H1 (cell line): ENCODE data around the gene FBXO28. TPM values are rescaled to one million over a fixed set of nuclear protein-coding genes. Genes with fewer than 3 reads are reported as not detected.

ENCODE experiments used
- CTCF ChIA-PET: fragments of 300-600 bp; sonication (Branson Sonifier 250); formaldehyde crosslinking; loops from one replicate; lab custom pipeline; 2021; ENCODE audit not compliant: partially characterized antibody; lab: Charles Lee
- POLR2A ChIA-PET: fragments of 300-600 bp; sonication (Branson Sonifier 250); formaldehyde crosslinking; loops from one replicate; lab custom pipeline; 2021; ENCODE audit warnings: inconsistent platforms; ENCODE audit not compliant: partially characterized antibody; lab: Charles Lee
- DNase-seq, 2 experiments: peaks; one replicate each; pipeline versions ENCODE4 v3.0.0 to v3.0.0-alpha.2; 2010 to 2022; ENCODE audit warnings: low spot score in 2 of 2, low read depth in 1 of 2, mixed read lengths in 1 of 2
- FAIRE-seq: peaks from 2 replicates; lab custom pipeline; 2011; peaks lifted over from hg19 to GRCh38; lab: Jason Lieb, UNC
- H2AFZ ChIP-seq: 2 replicates; pipeline ENCODE4 v1.8.1; 2012; ENCODE audit warnings: low read length, inconsistent platforms
- H2AK5ac ChIP-seq: 2 replicates; pipeline ENCODE4 v1.6.1; 2013; ENCODE audit warnings: low read depth, low read length
- H2BK120ac ChIP-seq: replicated peaks from 2 replicates; pipeline ENCODE3; 2013; ENCODE audit warnings: low read depth, low read length, inconsistent platforms
- H2BK12ac ChIP-seq: 2 replicates; pipeline ENCODE4 v1.6.1; 2013; ENCODE audit warnings: low read depth, low read length
- H2BK15ac ChIP-seq: 2 replicates; pipeline ENCODE4 v1.6.1; 2013; ENCODE audit warnings: low read length
- H2BK20ac ChIP-seq: 2 replicates; pipeline ENCODE4 v1.6.1; 2013; ENCODE audit warnings: low read length
- H2BK5ac ChIP-seq: 2 replicates; pipeline ENCODE4 v1.6.1; 2013; ENCODE audit warnings: low read depth, low read length
- H3K14ac ChIP-seq: 2 replicates; pipeline ENCODE4 v1.6.1; 2013; ENCODE audit warnings: inconsistent platforms; ENCODE audit not compliant: insufficient read length
- H3K18ac ChIP-seq: 2 replicates; pipeline ENCODE4 v1.6.1; 2013; ENCODE audit warnings: low read length; ENCODE audit errors: extremely low read depth
- H3K23ac ChIP-seq: 2 replicates; pipeline ENCODE4 v1.6.1; 2013; ENCODE audit warnings: inconsistent platforms; ENCODE audit not compliant: insufficient read length
- H3K23me2 ChIP-seq: 2 replicates; pipeline ENCODE4 v1.6.1; 2013; ENCODE audit warnings: low read depth, low read length
- H3K27ac ChIP-seq: 2 replicates; pipeline ENCODE4 v1.6.1; 2011; ENCODE audit warnings: low read depth, low read length, inconsistent platforms
- H3K27me3 ChIP-seq, 4 experiments: replicated peaks in 1 of 4; 1 replicate in 1 of 4; 2 replicates in 3 of 4; pipeline versions ENCODE4 v1.6.1 to v1.8.1; 2011 to 2013; ENCODE audit warnings: low read length in 3 of 4, mild to moderate bottlenecking in 3 of 4, inconsistent platforms in 2 of 4, mixed read lengths in 2 of 4, moderate library complexity in 1 of 4; ENCODE audit not compliant: control insufficient read depth in 3 of 4, insufficient read depth in 3 of 4; ENCODE audit errors: extremely low read depth in 1 of 4
- H3K36me3 ChIP-seq, 4 experiments: 2 replicates each; pipeline versions ENCODE4 v1.6.1 to v1.8.1; 2011 to 2013; ENCODE audit warnings: mild to moderate bottlenecking in 4 of 4, low read length in 3 of 4, moderate library complexity in 2 of 4, control low read depth in 1 of 4, inconsistent platforms in 1 of 4; ENCODE audit not compliant: insufficient read depth in 4 of 4, control insufficient read depth in 2 of 4
- H3K4ac ChIP-seq: replicated peaks from 2 replicates; pipeline ENCODE3; 2013; ENCODE audit warnings: low read length, low read depth, mixed read lengths, inconsistent platforms; ENCODE audit not compliant: insufficient read length
- H3K4me1 ChIP-seq, 4 experiments: replicated peaks in 1 of 4; 1 replicate in 1 of 4; 2 replicates in 3 of 4; pipeline versions ENCODE4 v1.6.1 to v1.8.1; 2011 to 2013; ENCODE audit warnings: low read length in 3 of 4, inconsistent platforms in 2 of 4, mixed read lengths in 1 of 4; ENCODE audit not compliant: insufficient read depth in 4 of 4, control insufficient read depth in 3 of 4
- H3K4me2 ChIP-seq, 2 experiments: 2 replicates each; pipeline versions ENCODE4 v1.6.1 to v1.8.1; 2011 to 2013; ENCODE audit warnings: low read depth in 2 of 2, low read length in 2 of 2, control low read depth in 1 of 2, inconsistent platforms in 1 of 2, mild to moderate bottlenecking in 1 of 2; ENCODE audit not compliant: insufficient read depth in 1 of 2
- H3K4me3 ChIP-seq, 4 experiments: fragments of 200-600, 300-600 bp in 1 of 4; sonication (generic), shearing (Covaris generic), sonication (Bioruptor Twin) in 1 of 4; 2 replicates each; pipeline versions ENCODE4 v1.5.1 to v1.8.1; 2011 to 2016; ENCODE audit warnings: low read length in 4 of 4, low read depth in 3 of 4, control low read depth in 2 of 4, inconsistent platforms in 2 of 4, mild to moderate bottlenecking in 2 of 4, mixed read lengths in 1 of 4, moderate library complexity in 1 of 4; ENCODE audit not compliant: insufficient read depth in 2 of 4; ENCODE audit errors: extremely low read depth in 1 of 4
- H3K56ac ChIP-seq: replicated peaks from 2 replicates; pipeline ENCODE3; 2013; ENCODE audit warnings: low read depth, mild to moderate bottlenecking, mixed read lengths, low read length, inconsistent platforms; ENCODE audit not compliant: insufficient read length
- H3K79me1 ChIP-seq: 2 replicates; pipeline ENCODE4 v1.6.1; 2013; ENCODE audit warnings: low read depth, low read length, control low read depth
- H3K79me2 ChIP-seq, 2 experiments: 2 replicates each; pipeline versions ENCODE4 v1.6.1 to v1.8.1; 2012 to 2013; ENCODE audit warnings: low read length in 2 of 2, mild to moderate bottlenecking in 2 of 2, inconsistent platforms in 1 of 2; ENCODE audit not compliant: insufficient read depth in 2 of 2, control insufficient read depth in 1 of 2
- H3K9ac ChIP-seq, 4 experiments: replicated peaks in 1 of 4; 1 replicate in 1 of 4; 2 replicates in 3 of 4; pipeline versions ENCODE4 v1.6.1 to v1.8.1; 2011 to 2013; ENCODE audit warnings: low read depth in 3 of 4, low read length in 3 of 4, control low read depth in 2 of 4, mild to moderate bottlenecking in 2 of 4, moderate library complexity in 2 of 4, inconsistent platforms in 1 of 4; ENCODE audit errors: extremely low read depth in 1 of 4
- H3K9me3 ChIP-seq, 2 experiments: 2 replicates each; pipeline versions ENCODE4 v1.6.1 to v1.8.1; 2012 to 2013; ENCODE audit warnings: mild to moderate bottlenecking in 2 of 2, moderate library complexity in 2 of 2, control low read depth in 1 of 2, inconsistent platforms in 1 of 2, low read depth in 1 of 2, low read length in 1 of 2, mixed read lengths in 1 of 2; ENCODE audit not compliant: insufficient read depth in 2 of 2
- H4K20me1 ChIP-seq, 2 experiments: replicated peaks in 1 of 2; 2 replicates each; pipeline versions ENCODE3 to v1.8.1; 2011 to 2013; ENCODE audit warnings: inconsistent platforms in 2 of 2, low read length in 2 of 2, mild to moderate bottlenecking in 1 of 2; ENCODE audit not compliant: insufficient read depth in 2 of 2, control insufficient read depth in 1 of 2
- H4K5ac ChIP-seq: 2 replicates; pipeline ENCODE4 v1.6.1; 2013; ENCODE audit warnings: low read length, low read depth, mixed read lengths, inconsistent platforms; ENCODE audit not compliant: insufficient read length
- H4K8ac ChIP-seq: 2 replicates; pipeline ENCODE4 v1.8.0; 2013; ENCODE audit warnings: mild to moderate bottlenecking, moderate library complexity, low read length, inconsistent platforms; ENCODE audit not compliant: insufficient read depth; ENCODE audit errors: extremely low read depth
- H4K91ac ChIP-seq: replicated peaks from 2 replicates; pipeline ENCODE3; 2013; ENCODE audit warnings: low read length, mixed read lengths, inconsistent platforms; ENCODE audit not compliant: insufficient read length
- BRCA1 ChIP-seq: IDR thresholded peaks from 2 replicates; pipeline ENCODE4 v1.6.1; 2012; ENCODE audit warnings: low read depth, low read length, improper control_type of control experiment
- MAX ChIP-seq: IDR thresholded peaks from 2 replicates; pipeline ENCODE4 v1.6.1; 2012; ENCODE audit warnings: inconsistent platforms
- POLR2A ChIP-seq, 2 experiments: IDR thresholded peaks; 1 replicate in 1 of 2; 2 replicates in 1 of 2; pipeline ENCODE4 v1.6.1; 2011; ENCODE audit warnings: low read depth in 2 of 2, low read length in 2 of 2, mild to moderate bottlenecking in 2 of 2; ENCODE audit errors: control extremely low read depth in 1 of 2
- SRF ChIP-seq: IDR thresholded peaks from 2 replicates; pipeline ENCODE4 v1.6.1; 2011; ENCODE audit warnings: mild to moderate bottlenecking, low read depth, low read length, moderate library complexity
- SUZ12 ChIP-seq: fragments of 200-600 bp; sonication (generic); IDR thresholded peaks from 2 replicates; pipeline ENCODE4 v1.6.1; 2012; ENCODE audit warnings: mild to moderate bottlenecking, inconsistent platforms, low read length, moderate library complexity, mixed read lengths
- TAF7 ChIP-seq: optimal IDR thresholded peaks from 2 replicates; pipeline ENCODE3; 2011; ENCODE audit warnings: low read depth, mild to moderate bottlenecking, inconsistent platforms, low read length, moderate library complexity, borderline replicate concordance
- WGBS, 2 experiments: shearing (Covaris generic) in 1 of 2; methylation state at CpG; one replicate each; pipeline versions ENCODE4 v1.1.6 to v1.1.7; 2013 to 2015; ENCODE audit warnings: low lambda C conversion rate in 2 of 2, mixed read lengths in 2 of 2, inconsistent platforms in 1 of 2, low coverage in 1 of 2, missing lambda C conversion rate in 1 of 2; ENCODE audit not compliant: insufficient replicate concordance in 2 of 2, insufficient coverage in 1 of 2, insufficient read length in 1 of 2; ENCODE audit errors: extremely low coverage in 1 of 2, missing lambda C conversion rate in 1 of 2; 5-methylcytosine and 5-hydroxymethylcytosine counted together
- polyA plus RNA-seq, 7 experiments: library from polyadenylated mRNA; depleted of rRNA in 3 of 7; stranded (reverse) in 5 of 7; unstranded in 2 of 7; fragments of >200 nt in 5 of 7; fragments of 200-250 nt in 2 of 7; gene quantifications; 1 replicate in 5 of 7; 2 replicates in 1 of 7; 4 replicates in 1 of 7; pipeline versions ENCODE4 v1.2.1 to v1.2.3, GENCODE V29; 2011 to 2013; ENCODE audit warnings: missing spikeins in 2 of 7, mixed read lengths in 2 of 7
- total RNA-seq: library from RNA; stranded (reverse); fragmentation: NEBNext Ultra II Directional; extraction: Animal tissue kit (Norgen Biotek cat#: 25700); gene quantifications from 2 replicates; pipeline ENCODE4 v1.2.1, GENCODE V29; 2021

The FBXO28 gene
- total and polyA plus RNA-seq, 2 of the 8 experiments (the other 6 are each of a cell fraction or from before 2014, with no cell fraction given), result 10.3 to 42.5 TPM

- ChIA-PET CTCF (interaction anchor here (1.3 to 1.9 kb wide), 3 partner anchors 9 to 160 kb away, joined by 3 to 6 read pairs (median 5); no protein-coding TSS in a partner anchor), POLR2A (interaction anchor here (1.1 kb wide), 1 partner anchor 9 kb away, joined by 5 read pairs; the partner anchor contains the start of gene DEGS1)
- Histone ChIP-seq H3K36me3 (no peaks in the 10 kb centered on the region), H4K20me1 (no peaks in the 10 kb centered on the region), H3K18ac (no peak overlapping the region), H3K9me3 (no peaks in the 10 kb centered on the region), H2BK12ac (no peak overlapping the region), H2AK5ac (no peak overlapping the region), H3K4me2 (no peak overlapping the region), H3K14ac (no peak overlapping the region), H2BK15ac (no peak overlapping the region), H4K5ac (no peak overlapping the region), H3K4ac (no peak overlapping the region), H4K8ac (no peak overlapping the region), H2BK120ac (no peak overlapping the region), H2BK5ac (no peak overlapping the region), H3K27ac (no peak overlapping the region), H3K23ac (no peak overlapping the region), H3K23me2 (peaks cover 3% of the 10 kb centered on the region; the same call in 1 of the 2 replicates), H2BK20ac (no peak overlapping the region), H3K27me3 (no peaks in the 10 kb centered on the region), H3K79me2 (no peaks in the 10 kb centered on the region), H2AFZ (no peak overlapping the region), H3K4me1 (peaks cover 0 to 12% (median 3%) of the 10 kb centered on the region in 4 experiments; a peak in 3 of 7 replicates), H3K9ac (no peak overlapping the region), H3K79me1 (no peaks in the 10 kb centered on the region), H3K56ac (no peak overlapping the region), H4K91ac (no peak overlapping the region), H3K4me3 (no peak overlapping the region)
- WGBS, 2 experiments, result 98% methylated on average over 5 of the region's 5 CpGs; no CpG with 5 or more reads in 1 of the 2 experiments
- FAIRE-seq (no peak), DNase-seq (no peak)
- TF ChIP-seq TAF7 (no peak), SRF (no peak), SUZ12 (no peak), BRCA1 (no peak), MAX (no peak), POLR2A (IDR thresholded peaks at IDR 0.05; ENCODE audit: control extremely low read depth in 1 of 2, low read depth in 2 of 2, low read length in 2 of 2) (no peak)
These were observed 59.6 kb downstream of the FBXO28 start for GRCh38 chr1:224173523-224173922.
